Measurements from ENCODE around the gene C17orf113.

The C17orf113 gene

GRCh38 chr17:42051645-42052044 is 1.2 kb upstream of the C17orf113 start:
- DNase-seq (ENCODE audit: low read depth) = no peak
- no peak for TF ChIP-seq CTCF (IDR thresholded peaks at IDR 0.05; ENCODE audit: insufficient read depth, low read depth, low read length, missing control alignments)
- no peak overlapping the region for H3K4me3 ChIP-seq (ENCODE audit: low read length)

- DNase-seq (ENCODE audit: low read depth) = no peak
- H3K4me3 ChIP-seq (ENCODE audit: low read length) = peak overlapping the region; percentile 42
- no peak for TF ChIP-seq CTCF (IDR thresholded peaks at IDR 0.05; ENCODE audit: insufficient read depth, low read depth, low read length, missing control alignments)
These were observed 606 bp upstream of the C17orf113 start for GRCh38 chr17:42051013-42051400.

GRCh38 chr17:42049834-42050392 is 488 bp downstream of the C17orf113 start:
- peak overlapping the region; percentile 59 for H3K4me3 ChIP-seq (ENCODE audit: low read length)
- DNase-seq (ENCODE audit: low read depth) = no peak
- TF ChIP-seq CTCF (IDR thresholded peaks at IDR 0.05; ENCODE audit: insufficient read depth, low read depth, low read length, missing control alignments) = no peak

- TF ChIP-seq CTCF (IDR thresholded peaks at IDR 0.05; ENCODE audit: insufficient read depth, low read depth, low read length, missing control alignments) = no peak
These were observed 3.1 kb downstream of the C17orf113 start for GRCh38 chr17:42047343-42047742.

GRCh38 chr17:42045719-42046118 is 4.7 kb downstream of the C17orf113 start:
- no peak for TF ChIP-seq CTCF (IDR thresholded peaks at IDR 0.05; ENCODE audit: insufficient read depth, low read depth, low read length, missing control alignments)
- H3K4me3 ChIP-seq (ENCODE audit: low read length) = no peak overlapping the region
- DNase-seq (ENCODE audit: low read depth) = no peak

More at GRCh38 chr17:42047343-42047742, 3.1 kb downstream of the C17orf113 start:
- no peak for DNase-seq (ENCODE audit: low read depth)
- no peak overlapping the region for H3K4me3 ChIP-seq (ENCODE audit: low read length)

- H3K4me3 ChIP-seq (ENCODE audit: low read length) = no peak overlapping the region
- DNase-seq (ENCODE audit: low read depth) = no peak
These were observed 7.6 kb downstream of the C17orf113 start for GRCh38 chr17:42042598-42043319.

More at GRCh38 chr17:42042598-42043319, 7.6 kb downstream of the C17orf113 start:
- TF ChIP-seq CTCF (IDR thresholded peaks at IDR 0.05; ENCODE audit: insufficient read depth, low read depth, low read length, missing control alignments) = no peak
